HepG2 (cell line): ENCODE results near the gene APOBEC3H. TPM values are rescaled to one million over a fixed set of nuclear protein-coding genes. Genes with fewer than 3 reads are reported as not detected.

Source experiments
- ATAC-seq: fragments of 200-7000 bp; cut with Tn5 transposase; 3 replicates; pipeline ENCODE4 v1.9.1; 2020; ENCODE audit warnings: mild to moderate bottlenecking, moderate library complexity
- BruUV-seq: library from RNA; stranded (reverse); fragments of 400-500 nt; replicated peaks from 2 replicates; lab custom pipeline; 2021; lab: Mats Ljungman, UMichigan
- CTCF ChIA-PET: fragments of 300-600 bp; formaldehyde crosslinking; extraction: SDS; loops from one replicate; lab custom pipeline; 2021; ENCODE audit warnings: low total read pairs, inconsistent platforms, low intra/inter-chr PET ratio; lab: Yijun Ruan, JAX
- POLR2A ChIA-PET: fragments of 350-600 bp; sonication (Branson Sonifier 250); formaldehyde crosslinking; loops from one replicate; lab custom pipeline; 2020; ENCODE audit warnings: antibody characterized with exemption, inconsistent platforms; lab: Yijun Ruan, JAX
- DNase-seq: peaks from one replicate; pipeline ENCODE4 v3.0.0-alpha.2; 2015; ENCODE audit warnings: low spot score
- FAIRE-seq: peaks from 3 replicates; lab custom pipeline; 2011; peaks lifted over from hg19 to GRCh38; lab: Jason Lieb, UNC
- H2AFZ ChIP-seq: one replicate; pipeline ENCODE4 v1.6.1; 2011; ENCODE audit warnings: low read length, inconsistent platforms
- H3K27ac ChIP-seq: fragments of 300-600 bp; 3 replicates; pipeline ENCODE4 v1.8.0; 2011; ENCODE audit warnings: mixed run types, mild to moderate bottlenecking, mixed read lengths, low read length, inconsistent platforms; ENCODE audit not compliant: insufficient read depth; ENCODE audit errors: extremely low read length
- H3K27me3 ChIP-seq, 2 experiments: fragments of 200-600 bp in 1 of 2; 2 replicates in 1 of 2; 3 replicates in 1 of 2; pipeline versions ENCODE4 v1.6.0 to v1.8.0; 2011; ENCODE audit warnings: low read length in 2 of 2, mild to moderate bottlenecking in 2 of 2, moderate library complexity in 2 of 2, inconsistent platforms in 1 of 2; ENCODE audit not compliant: insufficient read depth in 2 of 2, control insufficient read depth in 1 of 2
- H3K36me3 ChIP-seq, 2 experiments: fragments of 200-600 bp in 1 of 2; replicated peaks in 1 of 2; 2 replicates in 1 of 2; 3 replicates in 1 of 2; pipeline versions ENCODE4 v1.5.1 to v1.8.0; 2011; ENCODE audit warnings: low read length in 2 of 2, inconsistent platforms in 1 of 2; ENCODE audit not compliant: insufficient read depth in 2 of 2, control insufficient read depth in 1 of 2
- H3K4me1 ChIP-seq: 2 replicates; pipeline ENCODE4 v1.5.1; 2012; ENCODE audit warnings: low read length, inconsistent platforms; ENCODE audit not compliant: insufficient read depth
- H3K4me2 ChIP-seq: 2 replicates; pipeline ENCODE4 v1.6.0; 2011; ENCODE audit warnings: low read depth, low read length, inconsistent platforms
- H3K4me3 ChIP-seq, 3 experiments: fragments of 200-600 bp in 1 of 3; sonication (generic), shearing (Covaris generic) in 1 of 3; replicated peaks in 1 of 3; 2 replicates each; pipeline ENCODE4 v1.5.1; 2011 to 2016; ENCODE audit warnings: low read length in 3 of 3, inconsistent platforms in 2 of 3, low read depth in 2 of 3, mild to moderate bottlenecking in 2 of 3, control low read depth in 1 of 3, mixed read lengths in 1 of 3; ENCODE audit not compliant: insufficient read depth in 1 of 3
- H3K79me2 ChIP-seq: one replicate; pipeline ENCODE4 v1.6.1; 2011; ENCODE audit warnings: low read length, inconsistent platforms; ENCODE audit not compliant: insufficient read depth
- H3K9ac ChIP-seq: 2 replicates; pipeline ENCODE4 v1.6.0; 2011; ENCODE audit warnings: mild to moderate bottlenecking, low read depth, low read length, inconsistent platforms; ENCODE audit not compliant: insufficient read depth
- H3K9me3 ChIP-seq: 2 replicates; pipeline ENCODE4 v1.5.1; 2012; ENCODE audit warnings: mild to moderate bottlenecking, low read length
- H4K20me1 ChIP-seq: 2 replicates; pipeline ENCODE4 v1.6.0; 2011; ENCODE audit warnings: inconsistent platforms, mild to moderate bottlenecking, low read length, moderate library complexity; ENCODE audit not compliant: insufficient read depth
- ATRX ChIP-seq: sonication (generic); formaldehyde crosslinking; IDR thresholded peaks from 2 replicates; pipeline ENCODE4 v1.4.0; 2020; ENCODE audit warnings: missing genetic modification reagents, borderline replicate concordance
- CBX2 ChIP-seq, 2 experiments: fragments of 200-600 bp in 1 of 2; sonication (generic); formaldehyde crosslinking in 1 of 2; IDR thresholded peaks; 2 replicates each; pipeline versions ENCODE4 v1.7.0 to v1.8.1; 2018 to 2022; ENCODE audit warnings: low read depth in 2 of 2, low read length in 1 of 2, mild to moderate bottlenecking in 1 of 2, missing genetic modification reagents in 1 of 2
- NR3C1 ChIP-seq: sonication (generic); formaldehyde crosslinking; IDR thresholded peaks from 2 replicates; pipeline ENCODE4 v1.4.0; 2020; ENCODE audit warnings: missing genetic modification reagents
- PTBP1 ChIP-seq: fragments of 200-400 bp; formaldehyde crosslinking; IDR thresholded peaks from 2 replicates; pipeline ENCODE4 v1.6.1; 2018; ENCODE audit warnings: low read length, low read depth; ENCODE audit not compliant: poor library complexity, severe bottlenecking
- RAD51 ChIP-seq: fragments of 450-650 bp; IDR thresholded peaks from 2 replicates; pipeline ENCODE4 v1.6.1; 2016; ENCODE audit warnings: borderline replicate concordance
- REST ChIP-seq, 2 experiments: IDR thresholded peaks; 2 replicates each; pipeline ENCODE4 v1.6.1; 2011 to 2012; ENCODE audit warnings: low read length in 2 of 2, borderline replicate concordance in 1 of 2, low read depth in 1 of 2, mild to moderate bottlenecking in 1 of 2, moderate library complexity in 1 of 2
- RFX3 ChIP-seq: IDR thresholded peaks from 2 replicates; pipeline ENCODE4 v1.6.1; 2016; ENCODE audit warnings: missing biosample characterization, missing genetic modification reagents
- ZBTB40 ChIP-seq, 2 experiments: fragments of 450-650 bp in 1 of 2; sonication (generic) in 1 of 2; formaldehyde crosslinking in 1 of 2; IDR thresholded peaks; 2 replicates each; pipeline versions ENCODE4 v1.6.1 to v1.8.0; 2016 to 2022; ENCODE audit warnings: antibody characterized with exemption in 1 of 2, mild to moderate bottlenecking in 1 of 2, missing genetic modification reagents in 1 of 2
- ZNF354B ChIP-seq: sonication (generic); formaldehyde crosslinking; IDR thresholded peaks from 2 replicates; pipeline ENCODE4 v1.8.0; 2022; ENCODE audit warnings: mild to moderate bottlenecking, missing genetic modification reagents
- ZNF776 ChIP-seq: sonication (generic); formaldehyde crosslinking; IDR thresholded peaks from 2 replicates; pipeline ENCODE4 v1.4.0; 2020; ENCODE audit warnings: mild to moderate bottlenecking, missing genetic modification reagents
- WGBS: methylation state at CpG from one replicate; pipeline ENCODE4 v1.1.6; 2017; ENCODE audit warnings: low lambda C conversion rate; 5-methylcytosine and 5-hydroxymethylcytosine counted together
- in situ Hi-C: cut with HindIII; loops from 2 replicates; pipeline ENCODE4 v1.10.0; 2017; ENCODE audit warnings: low pct_unique_long_range_greater_than_20kb; ENCODE audit not compliant: extremely low pct_ligation_motif_present
- intact Hi-C: fragments of 100-400 bp; cut with micrococcal nuclease; formaldehyde crosslinking; loops from one replicate; pipeline ENCODE4 v1.10.0; 2022; ENCODE audit not compliant: unreplicated experiment
- polyA plus RNA-seq, 8 experiments: library from polyadenylated mRNA; depleted of rRNA in 3 of 8; stranded (reverse) in 7 of 8; unstranded in 1 of 8; fragments of >200 nt; fragmentation: Illumina TruSeq in 4 of 8; extraction: Trizol in 4 of 8; gene quantifications; 2 replicates each; pipeline versions ENCODE4 v1.2.1 to v1.2.3, GENCODE V29; 2011 to 2016; ENCODE audit warnings: low read depth in 4 of 8, missing spikeins in 1 of 8, mixed read lengths in 1 of 8; ENCODE audit not compliant: insufficient read depth in 1 of 8
- total RNA-seq, 5 experiments: library from RNA; depleted of rRNA; stranded (reverse); fragments of >200 nt; fragmentation: Illumina TruSeq; extraction: Trizol; gene quantifications; 2 replicates each; pipeline ENCODE4 v1.2.3, GENCODE V29; 2016; ENCODE audit warnings: low read depth in 1 of 5
- TF ChIP-seq, protein P1 (sequence below): sonication (generic); formaldehyde crosslinking; IDR thresholded peaks from 2 replicates; pipeline ENCODE4 v1.8.1; 2023; ENCODE audit warnings: mild to moderate bottlenecking, missing genetic modification reagents, borderline replicate concordance

Gene APOBEC3H
- total and polyA plus RNA-seq, 2 of the 13 experiments (the other 11 are each of a cell fraction or from before 2014, with no cell fraction given), result 0.18 to 0.31 TPM

DNA sequence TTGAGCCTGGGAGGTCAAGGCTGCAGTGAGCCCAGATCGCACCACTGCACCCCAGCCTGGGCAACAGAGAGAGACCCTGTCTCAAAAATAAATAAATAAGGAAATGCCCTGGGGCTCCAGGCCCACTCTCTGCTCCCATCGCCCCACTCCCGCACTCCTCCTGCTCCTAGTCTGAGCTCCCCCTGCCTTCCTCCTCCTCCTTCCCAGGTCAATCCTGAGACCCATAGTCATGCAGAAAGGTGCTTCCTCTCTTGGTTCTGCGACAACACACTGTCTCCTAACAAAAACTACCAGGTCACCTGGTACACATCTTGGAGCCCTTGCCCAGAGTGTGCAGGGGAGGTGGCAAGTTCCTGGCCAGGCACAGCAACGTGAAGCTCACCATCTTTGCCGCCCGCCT is 26.9 kb upstream of the APOBEC3H start:
- no TSS peak for BruUV-seq
- FAIRE-seq (no peak), ATAC-seq (no peak), DNase-seq (no peak)
- Histone ChIP-seq H3K36me3 (no peaks in the 10 kb centered on the region), H3K4me3 (no peak overlapping the region), H2AFZ (no peak overlapping the region), H3K4me2 (no peak overlapping the region), H4K20me1 (no peaks in the 10 kb centered on the region), H3K9ac (no peak overlapping the region), H3K4me1 (peaks cover 10% of the 10 kb centered on the region), H3K27me3 (peaks cover 0 to 10% of the 10 kb centered on the region in 2 experiments; a peak in 3 of 5 replicates), H3K9me3 (no peaks in the 10 kb centered on the region), H3K79me2 (no peaks in the 10 kb centered on the region), H3K27ac (no peak overlapping the region)
- WGBS, result 72% methylated on average over 7 of the region's 7 CpGs
- intact Hi-C loops (no loop called here), in situ Hi-C loops (no loop called here)
- TF ChIP-seq ZBTB40 (IDR thresholded peaks at IDR 0.05) (no peak), ZBTB40 (CRISPR knock-in tag; IDR thresholded peaks at IDR 0.05) (no peak), RFX3 (no peak), RAD51 (no peak), CBX2 (IDR thresholded peaks at IDR 0.05; ENCODE audit: low read depth, low read length) (no peak), CBX2 (CRISPR knock-in tag; IDR thresholded peaks at IDR 0.05; ENCODE audit: low read depth) (no peak), REST (IDR thresholded peaks at IDR 0.05; ENCODE audit: borderline replicate concordance in 1 of 2, low read depth in 1 of 2, low read length in 2 of 2) (no peak), ATRX (CRISPR knock-in tag) (no peak), PTBP1 (no peak), ZNF776 (no peak), NR3C1 (CRISPR knock-in tag) (no peak), ZNF354B (no peak)
- TF ChIP-seq, protein P1, sequence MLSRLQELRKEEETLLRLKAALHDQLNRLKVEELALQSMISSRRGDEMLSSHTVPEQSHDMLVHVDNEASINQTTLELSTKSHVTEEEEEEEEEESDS (CRISPR knock-in tag), result no peak
- ChIA-PET CTCF (no interaction called here), POLR2A (no interaction called here)
